Osteocyte (in vitro differentiated cells): ENCODE results near the gene SQSTM1. TPM values are rescaled to one million over a fixed set of nuclear protein-coding genes. Genes with fewer than 3 reads are reported as not detected.

Source experiments
- DNase-seq: peaks from one replicate; pipeline ENCODE4 v3.0.0; 2021; ENCODE audit warnings: mixed read lengths; ENCODE audit not compliant: unreplicated experiment; ENCODE audit errors: extremely low spot score
- H3K27ac Mint-ChIP-seq: one replicate; pipeline ENCODE4 v1.8.0; 2021; ENCODE audit warnings: mild to moderate bottlenecking, mixed read lengths; ENCODE audit not compliant: unreplicated experiment
- H3K27me3 Mint-ChIP-seq: one replicate; pipeline ENCODE4 v1.8.0; 2021; ENCODE audit warnings: mixed read lengths; ENCODE audit not compliant: unreplicated experiment
- H3K36me3 Mint-ChIP-seq: one replicate; pipeline ENCODE4 v1.8.0; 2021; ENCODE audit warnings: mixed read lengths; ENCODE audit not compliant: unreplicated experiment
- H3K4me1 Mint-ChIP-seq: one replicate; pipeline ENCODE4 v1.8.0; 2021; ENCODE audit warnings: mixed read lengths; ENCODE audit not compliant: unreplicated experiment
- H3K4me3 Mint-ChIP-seq: one replicate; pipeline ENCODE4 v1.8.0; 2021; ENCODE audit warnings: mild to moderate bottlenecking, moderate library complexity, mixed read lengths; ENCODE audit not compliant: unreplicated experiment
- H3K9me3 Mint-ChIP-seq: one replicate; pipeline ENCODE4 v1.8.0; 2021; ENCODE audit warnings: mixed read lengths; ENCODE audit not compliant: unreplicated experiment
- CTCF ChIP-seq: fragments of 200-600 bp; sonication (generic); IDR thresholded peaks from 2 replicates; pipeline ENCODE4 v1.5.0; 2021; ENCODE audit warnings: antibody characterized with exemption, mild to moderate bottlenecking, moderate library complexity
- total RNA-seq: library from RNA; stranded (reverse); gene quantifications from 2 replicates; pipeline ENCODE4 v1.2.1, GENCODE V29; 2021

Gene SQSTM1
- total RNA-seq, 1 donor from 2014 or later, result 447 TPM

DNA sequence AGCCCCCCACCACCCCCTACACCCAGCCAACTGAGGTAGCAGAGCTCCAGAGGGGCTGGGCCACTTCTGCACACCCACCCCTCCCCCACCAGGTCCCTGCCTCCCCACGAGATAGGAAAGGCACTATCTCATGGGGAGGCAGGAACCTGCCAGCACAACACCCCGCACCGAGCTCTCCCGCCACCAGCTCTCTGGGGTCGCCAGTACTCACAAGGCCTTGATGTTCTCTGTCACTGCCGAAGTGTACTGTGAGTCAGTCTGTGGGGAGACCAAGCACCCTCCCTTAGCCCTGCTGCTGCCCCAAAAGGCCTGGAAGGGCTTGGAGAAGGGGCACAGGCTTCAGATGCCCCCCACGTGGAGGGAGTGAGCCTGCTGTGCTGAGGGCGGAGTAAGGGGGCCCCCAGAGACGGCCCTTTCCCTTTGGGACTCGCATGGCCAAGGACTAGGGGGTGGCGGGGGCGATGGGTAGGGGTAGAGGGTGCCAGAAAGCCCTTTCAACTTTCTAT, 20.0 kb upstream of the SQSTM1 start:
- Mint-ChIP-seq H3K9me3 (no peaks in the 10 kb centered on the region), H3K4me1 (peaks cover 29% of the 10 kb centered on the region), H3K36me3 (peaks cover 20% of the 10 kb centered on the region), H3K27ac (no peak overlapping the region), H3K27me3 (no peaks in the 10 kb centered on the region), H3K4me3 (no peak overlapping the region)
- DNase-seq, result no peak
- no peak for TF ChIP-seq CTCF

DNA sequence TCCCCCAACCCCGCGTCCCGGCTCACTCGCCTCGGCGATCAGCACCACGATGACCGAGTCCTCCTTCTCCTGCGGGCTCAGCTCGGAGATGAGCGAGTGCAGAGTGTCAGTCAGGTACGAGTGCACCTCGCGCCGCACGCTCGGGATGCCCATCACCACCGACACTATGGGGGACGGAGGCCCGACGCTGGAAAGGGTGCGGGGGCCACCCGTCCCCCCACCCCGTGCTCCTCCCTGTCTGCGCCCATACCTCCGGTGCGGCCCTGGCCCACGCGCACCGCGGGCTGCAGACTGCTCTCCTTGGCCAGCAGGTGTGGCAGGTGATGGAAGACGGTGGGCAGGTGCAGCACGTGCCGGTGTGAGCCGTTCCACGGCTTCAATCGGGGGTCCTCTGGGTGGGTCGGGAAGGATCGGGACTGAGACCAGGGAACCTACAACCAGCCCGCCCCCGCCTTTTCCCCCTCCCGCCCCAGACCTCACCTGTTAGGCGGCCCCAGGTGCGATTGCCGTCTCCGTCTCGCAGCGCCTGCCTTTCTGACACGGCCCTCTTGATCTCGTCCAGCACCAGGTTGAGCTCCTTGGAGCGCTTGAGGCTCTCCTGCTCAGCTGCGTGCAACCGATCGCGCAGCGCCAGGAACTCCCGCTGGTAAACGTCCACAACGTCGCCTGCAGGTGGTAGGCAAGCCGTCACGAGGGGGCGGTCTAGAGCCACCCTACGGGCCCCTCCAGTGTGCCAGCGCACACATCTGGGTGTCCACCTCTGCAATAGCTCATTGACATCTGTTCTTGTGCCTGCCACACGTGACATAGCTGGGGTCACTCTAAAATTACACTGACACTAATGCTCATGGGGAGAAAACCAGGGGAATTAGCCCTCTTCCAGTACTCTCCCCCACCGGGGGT, 19.1 kb upstream of the SQSTM1 start:
- peak; percentile 51 for TF ChIP-seq CTCF
- H3K27ac Mint-ChIP-seq, result no peak overlapping the region

DNA sequence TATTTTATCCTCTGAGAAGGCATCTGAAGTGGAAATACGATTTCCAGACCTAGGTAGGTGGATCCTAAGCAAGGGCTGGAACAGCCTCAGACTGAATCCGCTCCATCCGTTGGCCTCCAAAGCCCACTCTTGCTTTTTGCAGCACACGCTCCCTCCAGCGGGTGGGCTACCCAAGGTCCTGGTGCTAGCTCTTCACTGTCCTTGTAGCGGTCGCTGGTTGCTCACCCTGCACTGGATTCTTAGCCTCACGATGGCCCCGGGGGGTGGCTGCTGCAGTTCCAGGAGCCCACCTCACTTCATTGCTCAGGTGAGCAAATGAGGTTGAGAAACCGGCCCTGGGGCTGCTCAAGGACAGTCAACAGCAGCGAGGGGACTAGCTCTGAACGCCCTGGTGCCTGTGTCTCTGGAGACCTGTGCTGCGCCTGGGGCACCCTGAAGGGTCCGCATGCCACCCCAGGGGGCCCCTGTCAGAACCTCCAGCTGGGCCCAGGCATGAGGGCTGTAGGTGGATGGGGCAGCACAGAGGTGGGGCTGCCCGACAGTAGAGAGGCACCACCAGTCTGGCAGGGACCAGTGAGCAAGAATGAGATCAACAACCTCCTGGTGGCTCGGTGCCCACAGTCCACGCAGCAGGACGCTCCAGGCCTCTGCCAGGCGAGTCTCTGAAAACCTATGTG, 18.4 kb upstream of the SQSTM1 start:
- no peak for DNase-seq
- Mint-ChIP-seq H3K4me3 (no peak overlapping the region), H3K4me1 (peaks cover 24% of the 10 kb centered on the region), H3K36me3 (peaks cover 16% of the 10 kb centered on the region), H3K9me3 (no peaks in the 10 kb centered on the region), H3K27ac (no peak overlapping the region), H3K27me3 (no peaks in the 10 kb centered on the region)
- no peak for TF ChIP-seq CTCF

More for the DNA sequence above, 19.1 kb upstream of the SQSTM1 start:
- Mint-ChIP-seq H3K4me3 (no peak overlapping the region), H3K36me3 (peaks cover 20% of the 10 kb centered on the region), H3K4me1 (peaks cover 29% of the 10 kb centered on the region), H3K9me3 (no peaks in the 10 kb centered on the region), H3K27me3 (no peaks in the 10 kb centered on the region)
- no peak for DNase-seq

- H3K4me3 Mint-ChIP-seq, result no peak overlapping the region
- no peak for TF ChIP-seq CTCF
- no peak overlapping the region for H3K27ac Mint-ChIP-seq
- no peaks in the 10 kb centered on the region for H3K9me3 Mint-ChIP-seq
- no peak for DNase-seq
- no peaks in the 10 kb centered on the region for H3K27me3 Mint-ChIP-seq
- H3K36me3 Mint-ChIP-seq, result peaks cover 16% of the 10 kb centered on the region
- H3K4me1 Mint-ChIP-seq, result peaks cover 25% of the 10 kb centered on the region
These were observed 17.6 kb upstream of the SQSTM1 start for GRCh38 chr5:179802950-179803562.
